ENCODE results near the gene OR10Z1. TPM values are rescaled to one million over a fixed set of nuclear protein-coding genes. Genes with fewer than 3 reads are reported as not detected.

OR10Z1 gene
- total RNA-seq, 2 donors from 2014 or later, result not detected

DNA sequence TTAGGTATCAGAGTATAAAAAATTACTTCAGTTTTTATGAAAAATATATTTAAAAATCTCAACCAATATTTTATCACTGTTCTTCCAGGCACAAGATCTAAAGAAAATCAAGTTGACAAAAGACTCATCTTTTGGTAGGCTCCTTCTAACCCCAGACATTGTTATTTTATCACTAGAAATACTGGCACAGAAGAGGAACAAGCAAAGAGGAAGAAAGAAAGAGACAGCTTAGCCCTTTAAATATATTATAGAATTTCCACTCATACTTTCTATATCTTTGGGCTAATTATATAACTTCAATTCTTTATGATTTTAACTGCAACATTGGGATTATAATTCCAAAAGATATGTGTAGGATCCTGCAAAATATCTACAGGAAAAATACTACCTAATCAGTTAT, 49.0 kb downstream of the OR10Z1 start:
- Histone ChIP-seq H3K27ac (no peak overlapping the region), H3K4me3 (no peak overlapping the region), H3K27me3 (replicated peaks; ENCODE audit: insufficient read depth) (no peaks in the 10 kb centered on the region), H3K9me3 (no peaks in the 10 kb centered on the region), H3K36me3 (no peaks in the 10 kb centered on the region), H3K4me1 (ENCODE audit: control insufficient read depth in 1 of 2, low read depth in 2 of 2) (no peaks in the 10 kb centered on the region)
- no peak for TF ChIP-seq CTCF (IDR thresholded peaks at IDR 0.05)
- ATAC-seq (ENCODE audit: insufficient number of reproducible peaks, low FRiP score, low read depth) (no peak), DNase-seq (ENCODE audit: low spot score) (no peak)

DNA sequence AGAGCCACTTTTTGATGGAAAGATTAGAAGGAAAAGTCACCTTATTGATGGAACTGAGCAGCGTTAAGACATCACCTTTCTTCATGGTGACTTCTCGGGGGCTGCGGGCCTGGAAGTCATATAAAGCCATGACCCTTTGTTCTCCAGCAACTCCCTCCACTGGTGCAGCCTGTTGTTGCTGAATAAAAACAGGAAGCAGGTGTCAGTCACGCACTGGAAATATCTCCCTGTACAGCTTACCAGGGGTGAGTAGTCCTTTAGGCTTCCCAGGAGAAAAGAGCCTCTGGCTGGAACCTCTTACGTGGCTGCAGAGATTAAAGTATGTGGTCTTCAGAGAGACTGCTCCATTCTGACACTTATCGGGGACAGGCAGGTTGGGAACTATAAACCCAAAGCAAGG, 49.5 kb downstream of the OR10Z1 start:
- H3K27me3 ChIP-seq (replicated peaks; ENCODE audit: insufficient read depth), result no peaks in the 10 kb centered on the region
- H3K9me3 ChIP-seq, result no peaks in the 10 kb centered on the region
- ATAC-seq (ENCODE audit: insufficient number of reproducible peaks, low FRiP score, low read depth) (no peak), DNase-seq (ENCODE audit: low spot score) (no peak)
- no peaks in the 10 kb centered on the region for H3K4me1 ChIP-seq (ENCODE audit: control insufficient read depth in 1 of 2, low read depth in 2 of 2)
- no peaks in the 10 kb centered on the region for H3K36me3 ChIP-seq
- H3K27ac ChIP-seq, result no peak overlapping the region
- no peak overlapping the region for H3K4me3 ChIP-seq
- no peak for TF ChIP-seq CTCF (IDR thresholded peaks at IDR 0.05)

Other genes starting within 250 kb of the OR10Z1 start
- gene OR10T2, start 205.8 kb upstream of the OR10Z1 start, total RNA-seq, result not detected
- gene OR10K2, start 179.0 kb upstream of the OR10Z1 start, total RNA-seq, result not detected
- not detected for gene OR10K1, start 143.4 kb upstream of the OR10Z1 start, total RNA-seq
- gene OR10R2, start 133.0 kb upstream of the OR10Z1 start, total RNA-seq, result not detected
- gene OR6Y1, start 50.9 kb upstream of the OR10Z1 start, total RNA-seq, result not detected
- not detected for gene OR6P1, start 34.7 kb upstream of the OR10Z1 start, total RNA-seq
- not detected for gene OR10X1, start 25.4 kb upstream of the OR10Z1 start, total RNA-seq
- gene SPTA1, start 81.4 kb downstream of the OR10Z1 start, total RNA-seq, result not detected
- not detected for gene OR6K2, start 95.4 kb downstream of the OR10Z1 start, total RNA-seq
- gene OR6K3, start 115.5 kb downstream of the OR10Z1 start, total RNA-seq, result not detected
- not detected for gene OR6K6, start 149.5 kb downstream of the OR10Z1 start, total RNA-seq
- not detected for gene OR6N1, start 166.9 kb downstream of the OR10Z1 start, total RNA-seq
- not detected for gene OR6N2, start 175.9 kb downstream of the OR10Z1 start, total RNA-seq
- gene MNDA, start 226.1 kb downstream of the OR10Z1 start, total RNA-seq, result 10 to 100 TPM; 11.0 to 12.7 TPM

All from thoracic aorta (tissue), 2 donors.